A549 (cell line): Measurements from ENCODE around the gene RAD51B. TPM values are rescaled to one million over a fixed set of nuclear protein-coding genes. Genes with fewer than 3 reads are reported as not detected.

Source experiments
- ATAC-seq, 2 experiments: fragments of 200-7000 bp in 1 of 2; fragments of >200 bp in 1 of 2; cut with Nextera tagmentation in 1 of 2; cut with Tn5 transposase in 1 of 2; 3 replicates each; pipeline versions ENCODE4 v1.8.0 to v1.9.1; 2018 to 2020; ENCODE audit warnings: mild to moderate bottlenecking in 1 of 2, moderate library complexity in 1 of 2
- CTCF ChIA-PET: fragments of 300-600 bp; sonication (Branson Sonifier 250); formaldehyde crosslinking; extraction: SDS; loops from one replicate; lab custom pipeline; 2021; ENCODE audit warnings: antibody characterized with exemption, inconsistent platforms; lab: Yijun Ruan, JAX
- POLR2A ChIA-PET: fragments of 350-600 bp; formaldehyde crosslinking; extraction: SDS; loops from one replicate; lab custom pipeline; 2021; ENCODE audit warnings: antibody characterized with exemption, inconsistent platforms; lab: Yijun Ruan, JAX
- DNase-seq, 2 experiments: peaks; one replicate each; pipeline versions ENCODE4 v3.0.0 to v3.0.0-alpha.2; 2011 to 2016; ENCODE audit warnings: low read depth in 1 of 2, low spot score in 1 of 2
- FAIRE-seq: peaks from 2 replicates; lab custom pipeline; 2011; peaks lifted over from hg19 to GRCh38; lab: Jason Lieb, UNC
- H3K27ac ChIP-seq, 2 experiments: fragments of >200 bp; sonication (Bioruptor Twin); formaldehyde crosslinking; 3 replicates each; pipeline ENCODE4 v1.5.1; 2016 to 2017
- H3K4me1 ChIP-seq: fragments of >200 bp; sonication (Bioruptor Twin); formaldehyde crosslinking; 3 replicates; pipeline ENCODE4 v1.6.1; 2016
- H3K4me2 ChIP-seq: fragments of >200 bp; sonication (Bioruptor Twin); formaldehyde crosslinking; 3 replicates; pipeline ENCODE4 v1.6.1; 2016
- H3K4me3 ChIP-seq: fragments of >200 bp; sonication (Bioruptor Twin); formaldehyde crosslinking; 3 replicates; pipeline ENCODE4 v1.5.1; 2016
- H3K9me3 ChIP-seq: fragments of >200 bp; sonication (Bioruptor Twin); formaldehyde crosslinking; 3 replicates; pipeline ENCODE4 v1.6.1; 2016
- BHLHE40 ChIP-seq: IDR thresholded peaks from 2 replicates; pipeline ENCODE4 v1.6.1; 2012; ENCODE audit warnings: low read depth, low read length, inconsistent platforms
- CHD4 ChIP-seq: fragments of 200-600 bp; sonication (generic); IDR thresholded peaks from 2 replicates; pipeline ENCODE4 v1.6.1; 2016; ENCODE audit warnings: antibody characterized with exemption, mild to moderate bottlenecking, borderline replicate concordance
- CTCF ChIP-seq: fragments of >200 bp; sonication (Bioruptor Twin); formaldehyde crosslinking; IDR thresholded peaks from 3 replicates; pipeline ENCODE4 v1.5.1; 2016
- FOSB ChIP-seq: fragments of 250-450 bp; sonication (Bioruptor Pico); IDR thresholded peaks from 2 replicates; pipeline ENCODE4 v1.5.0; 2020; ENCODE audit warnings: mild to moderate bottlenecking, moderate library complexity
- GATA3 ChIP-seq: IDR thresholded peaks from 2 replicates; pipeline ENCODE4 v1.6.1; 2012; ENCODE audit warnings: borderline replicate concordance
- RAD21 ChIP-seq, 2 experiments: fragments of >200 bp in 1 of 2; sonication (Bioruptor Twin) in 1 of 2; formaldehyde crosslinking in 1 of 2; IDR thresholded peaks in 1 of 2; conservative IDR thresholded peaks in 1 of 2; 2 replicates in 1 of 2; 3 replicates in 1 of 2; pipeline ENCODE4 v1.6.1; 2012 to 2018; ENCODE audit warnings: inconsistent platforms in 1 of 2
- RCOR1 ChIP-seq: fragments of 150-350 bp; IDR thresholded peaks from 2 replicates; pipeline ENCODE4 v1.6.1; 2014; ENCODE audit warnings: antibody characterized with exemption, low read length, low read depth
- RFX5 ChIP-seq: fragments of 450-650 bp; IDR thresholded peaks from 2 replicates; pipeline ENCODE4 v1.7.1; 2014; ENCODE audit warnings: antibody characterized with exemption, mild to moderate bottlenecking, moderate library complexity
- RNF2 ChIP-seq: fragments of 200-600 bp; sonication (generic); IDR thresholded peaks from 2 replicates; pipeline ENCODE4 v1.6.1; 2016; ENCODE audit warnings: low read depth, mild to moderate bottlenecking, antibody characterized with exemption, moderate library complexity, borderline replicate concordance
- SREBF2 ChIP-seq: fragments of 450-650 bp; IDR thresholded peaks from 2 replicates; pipeline ENCODE4 v1.6.1; 2014; ENCODE audit warnings: mild to moderate bottlenecking, moderate library complexity
- WGBS: methylation state at CpG from one replicate; pipeline ENCODE4 v1.1.6; 2017; ENCODE audit errors: missing lambda C conversion rate; 5-methylcytosine and 5-hydroxymethylcytosine counted together
- polyA plus RNA-seq, 4 experiments: library from polyadenylated mRNA; depleted of rRNA in 3 of 4; stranded (reverse); fragments of >200 nt; fragmentation: RNase III in 1 of 4; extraction: RNeasy Plus Mini Kit Qiagen cat#74134 plus additional on column Dnase treatment in 1 of 4; gene quantifications; 2 replicates in 3 of 4; 3 replicates in 1 of 4; pipeline ENCODE4 v1.2.3, GENCODE V29; 2011 to 2017
- TF ChIP-seq, protein P1 (sequence below): fragments of >200 bp; sonication (Bioruptor Twin); formaldehyde crosslinking; IDR thresholded peaks from 3 replicates; pipeline ENCODE4 v1.6.1; 2016
- TF ChIP-seq, protein P2 (sequence below): fragments of 250-450 bp; sonication (Bioruptor Pico); IDR thresholded peaks from 2 replicates; pipeline ENCODE4 v1.5.0; 2020; ENCODE audit warnings: low read depth, mild to moderate bottlenecking, moderate library complexity
- TF ChIP-seq, protein P3 (sequence below): IDR thresholded peaks from 2 replicates; pipeline ENCODE4 v1.6.1; 2012
- TF ChIP-seq, protein P4 (sequence below): fragments of >200 bp; sonication (Bioruptor Twin); formaldehyde crosslinking; IDR thresholded peaks from 2 replicates; pipeline ENCODE4 v1.6.1; 2016

The RAD51B gene
- polyA plus RNA-seq, 2 of the 4 experiments (the other 2 are of a cell fraction): 7.2 to 10.8 TPM

- H3K4me1 ChIP-seq: peaks cover 91% of the 10 kb centered on the region
- peak overlapping the region; percentile 95 to 97 for H3K27ac ChIP-seq
- no peak overlapping the region for H3K4me3 ChIP-seq
- FAIRE-seq (peak; percentile 13), ATAC-seq (no peak), DNase-seq (no peak)
- H3K4me2 ChIP-seq: peak overlapping the region; percentile 61
- 86% methylated on average over 4 of the region's 4 CpGs for WGBS
- TF ChIP-seq RAD21 (conservative IDR thresholded peaks at IDR 0.05 in 1 of 2, IDR thresholded peaks at IDR 0.05 in 1 of 2): peak in 1 of 2 experiments; percentile 35; a peak in 3 of 5 replicates
- TF ChIP-seq FOSB (CRISPR knock-in tag): no peak
- TF ChIP-seq CTCF: peak; percentile 14; the same call in 1 of the 3 replicates
- no peaks in the 10 kb centered on the region for H3K9me3 ChIP-seq
- ChIA-PET CTCF (interaction anchor here (1.0 to 13.3 kb wide), 7 partner anchors 9 to 593 kb away, joined by 3 to 162 read pairs (median 10); partner anchors contain the start of gene ZFP36L1), POLR2A (interaction anchor here (1.0 to 9.6 kb wide), 2 partner anchors 60 to 538 kb away, joined by 4 to 142 read pairs; partner anchors contain the start of gene ZFP36L1)
Observed at GRCh38 chr14:68250927-68251768, 431.6 kb downstream of the RAD51B start.

DNA sequence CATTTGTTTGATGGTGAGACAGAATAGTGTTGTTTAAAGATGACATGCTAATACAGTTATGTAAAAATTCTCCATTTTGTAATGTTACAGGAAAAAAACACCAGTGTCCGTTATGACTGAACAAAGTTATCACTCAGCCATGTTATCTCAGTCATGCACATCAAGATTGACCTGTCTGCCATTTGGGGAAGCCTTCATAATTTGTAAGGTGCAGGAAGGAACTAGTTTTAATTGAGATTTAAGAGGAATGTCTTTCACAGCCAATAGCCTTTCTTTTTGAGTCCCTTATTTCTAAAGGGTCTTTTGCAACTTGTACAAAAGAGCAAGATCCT, 432.2 kb downstream of the RAD51B start:
- WGBS: 91% methylated on average over 1 of the region's 1 CpG
- DNase-seq (no peak), FAIRE-seq (peak; percentile 81), ATAC-seq (no peak)
- TF ChIP-seq SREBF2 (no peak), RFX5 (no peak), FOSB (CRISPR knock-in tag) (no peak), CHD4 (no peak), BHLHE40 (no peak), GATA3 (no peak), RCOR1 (no peak), RNF2 (no peak)
- TF ChIP-seq, protein P1, sequence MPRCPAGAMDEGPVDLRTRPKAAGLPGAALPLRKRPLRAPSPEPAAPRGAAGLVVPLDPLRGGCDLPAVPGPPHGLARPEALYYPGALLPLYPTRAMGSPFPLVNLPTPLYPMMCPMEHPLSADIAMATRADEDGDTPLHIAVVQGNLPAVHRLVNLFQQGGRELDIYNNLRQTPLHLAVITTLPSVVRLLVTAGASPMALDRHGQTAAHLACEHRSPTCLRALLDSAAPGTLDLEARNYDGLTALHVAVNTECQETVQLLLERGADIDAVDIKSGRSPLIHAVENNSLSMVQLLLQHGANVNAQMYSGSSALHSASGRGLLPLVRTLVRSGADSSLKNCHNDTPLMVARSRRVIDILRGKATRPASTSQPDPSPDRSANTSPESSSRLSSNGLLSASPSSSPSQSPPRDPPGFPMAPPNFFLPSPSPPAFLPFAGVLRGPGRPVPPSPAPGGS: no peak
- TF ChIP-seq, protein P2, sequence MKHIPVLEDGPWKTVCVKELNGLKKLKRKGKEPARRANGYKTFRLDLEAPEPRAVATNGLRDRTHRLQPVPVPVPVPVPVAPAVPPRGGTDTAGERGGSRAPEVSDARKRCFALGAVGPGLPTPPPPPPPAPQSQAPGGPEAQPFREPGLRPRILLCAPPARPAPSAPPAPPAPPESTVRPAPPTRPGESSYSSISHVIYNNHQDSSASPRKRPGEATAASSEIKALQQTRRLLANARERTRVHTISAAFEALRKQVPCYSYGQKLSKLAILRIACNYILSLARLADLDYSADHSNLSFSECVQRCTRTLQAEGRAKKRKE (CRISPR knock-in tag): no peak
- TF ChIP-seq, protein P3, sequence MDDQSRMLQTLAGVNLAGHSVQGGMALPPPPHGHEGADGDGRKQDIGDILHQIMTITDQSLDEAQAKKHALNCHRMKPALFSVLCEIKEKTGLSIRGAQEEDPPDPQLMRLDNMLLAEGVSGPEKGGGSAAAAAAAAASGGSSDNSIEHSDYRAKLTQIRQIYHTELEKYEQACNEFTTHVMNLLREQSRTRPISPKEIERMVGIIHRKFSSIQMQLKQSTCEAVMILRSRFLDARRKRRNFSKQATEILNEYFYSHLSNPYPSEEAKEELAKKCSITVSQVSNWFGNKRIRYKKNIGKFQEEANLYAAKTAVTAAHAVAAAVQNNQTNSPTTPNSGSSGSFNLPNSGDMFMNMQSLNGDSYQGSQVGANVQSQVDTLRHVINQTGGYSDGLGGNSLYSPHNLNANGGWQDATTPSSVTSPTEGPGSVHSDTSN: no peak
- TF ChIP-seq, protein P4, sequence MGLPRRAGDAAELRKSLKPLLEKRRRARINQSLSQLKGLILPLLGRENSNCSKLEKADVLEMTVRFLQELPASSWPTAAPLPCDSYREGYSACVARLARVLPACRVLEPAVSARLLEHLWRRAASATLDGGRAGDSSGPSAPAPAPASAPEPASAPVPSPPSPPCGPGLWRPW: no peak
- CTCF ChIA-PET: interaction anchor here (1.7 to 13.3 kb wide), 4 partner anchors 111 to 563 kb away, joined by 3 to 162 read pairs (median 64); partner anchors contain the start of gene ZFP36L1
- Histone ChIP-seq H3K4me2 (peak overlapping the region; percentile 9; the same call in 1 of the 3 replicates), H3K27ac (peak overlapping the region; percentile 95 to 97), H3K4me3 (no peak overlapping the region), H3K4me1 (peaks cover 86% of the 10 kb centered on the region), H3K9me3 (no peaks in the 10 kb centered on the region)
- POLR2A ChIA-PET: interaction anchor here (9.6 kb wide), 1 partner anchor 537 kb away, joined by 142 read pairs; the partner anchor contains the start of gene ZFP36L1
